Thyroid gland (tissue), 4 donors: ENCODE data around the gene HPS4.

ENCODE experiments used
- POLR2A ChIP-seq, 2 donors: fragments of 450-650 bp; IDR thresholded peaks; one replicate each; pipeline ENCODE4 v1.6.1; 2017; ENCODE audit warnings: antibody characterized with exemption in 2 of 2, mild to moderate bottlenecking in 2 of 2, moderate library complexity in 1 of 2
- TF ChIP-seq, protein P1 (sequence below), 6 experiments: fragments of 200-600 bp in 3 of 6; fragments of 450-650 bp in 3 of 6; sonication (generic) in 3 of 6; IDR thresholded peaks; one replicate each; pipeline ENCODE4 v1.5.1; 2016 to 2019; ENCODE audit warnings: antibody characterized with exemption in 6 of 6, mild to moderate bottlenecking in 2 of 6, inconsistent platforms in 1 of 6, moderate library complexity in 1 of 6

DNA sequence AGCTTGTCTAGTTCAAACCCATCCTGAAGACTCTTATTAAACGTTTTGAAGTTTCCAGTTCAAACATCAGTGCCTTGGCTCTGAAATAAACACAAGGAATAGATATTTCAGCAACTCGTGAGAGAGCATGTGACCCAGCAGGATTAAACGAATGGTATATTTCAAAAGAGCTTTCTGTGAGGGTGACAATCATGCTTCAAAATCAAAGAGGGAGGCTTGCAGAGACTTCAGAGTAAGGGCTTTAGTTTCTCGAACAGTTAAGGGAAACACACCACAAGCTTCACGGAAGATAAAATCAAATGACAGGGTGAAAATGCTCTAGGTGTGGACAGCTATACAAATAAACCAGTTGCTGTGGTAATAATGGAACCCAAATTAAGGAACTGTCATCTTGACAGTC is 1.4 kb downstream of the HPS4 start:
- TF ChIP-seq, protein P1, sequence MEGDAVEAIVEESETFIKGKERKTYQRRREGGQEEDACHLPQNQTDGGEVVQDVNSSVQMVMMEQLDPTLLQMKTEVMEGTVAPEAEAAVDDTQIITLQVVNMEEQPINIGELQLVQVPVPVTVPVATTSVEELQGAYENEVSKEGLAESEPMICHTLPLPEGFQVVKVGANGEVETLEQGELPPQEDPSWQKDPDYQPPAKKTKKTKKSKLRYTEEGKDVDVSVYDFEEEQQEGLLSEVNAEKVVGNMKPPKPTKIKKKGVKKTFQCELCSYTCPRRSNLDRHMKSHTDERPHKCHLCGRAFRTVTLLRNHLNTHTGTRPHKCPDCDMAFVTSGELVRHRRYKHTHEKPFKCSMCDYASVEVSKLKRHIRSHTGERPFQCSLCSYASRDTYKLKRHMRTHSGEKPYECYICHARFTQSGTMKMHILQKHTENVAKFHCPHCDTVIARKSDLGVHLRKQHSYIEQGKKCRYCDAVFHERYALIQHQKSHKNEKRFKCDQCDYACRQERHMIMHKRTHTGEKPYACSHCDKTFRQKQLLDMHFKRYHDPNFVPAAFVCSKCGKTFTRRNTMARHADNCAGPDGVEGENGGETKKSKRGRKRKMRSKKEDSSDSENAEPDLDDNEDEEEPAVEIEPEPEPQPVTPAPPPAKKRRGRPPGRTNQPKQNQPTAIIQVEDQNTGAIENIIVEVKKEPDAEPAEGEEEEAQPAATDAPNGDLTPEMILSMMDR (IDR thresholded peaks at IDR 0.05), result no peak
- no peak for TF ChIP-seq POLR2A (IDR thresholded peaks at IDR 0.05)
